ENCODE results near the gene PPA1. TPM values are rescaled to one million over a fixed set of nuclear protein-coding genes. Genes with fewer than 3 reads are reported as not detected.

PPA1 gene
- total RNA-seq, 1 experiment from 2014 or later = 180 TPM

DNA sequence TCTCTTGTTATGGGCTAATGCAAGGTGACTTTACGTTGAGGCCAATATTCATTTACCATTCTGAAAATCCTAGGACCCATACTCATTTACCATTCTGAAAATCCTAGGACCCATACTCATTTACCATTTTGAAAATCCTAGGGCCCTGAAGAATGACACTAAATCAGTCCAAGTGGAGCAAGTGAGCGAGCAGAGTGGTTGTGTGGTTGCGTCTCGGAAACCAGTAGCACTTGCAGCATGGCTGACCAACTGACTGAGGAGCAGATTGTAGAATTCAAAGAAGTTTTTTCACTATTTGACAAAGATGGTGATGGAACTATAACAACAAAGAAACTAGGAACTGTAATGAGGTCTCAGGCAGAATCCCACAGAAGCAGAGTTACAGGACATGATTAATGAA lies 69.8 kb downstream of the PPA1 start (continued):
- TF ChIP-seq TCF7 (CRISPR knock-in tag; IDR thresholded peaks at IDR 0.05; ENCODE audit: low read depth) = no peak
- no peak for TF ChIP-seq ZNF396 (CRISPR knock-in tag; IDR thresholded peaks at IDR 0.05; ENCODE audit: borderline replicate concordance)
- no peak for TF ChIP-seq CREB1 (CRISPR knock-in tag; IDR thresholded peaks at IDR 0.05)

DNA sequence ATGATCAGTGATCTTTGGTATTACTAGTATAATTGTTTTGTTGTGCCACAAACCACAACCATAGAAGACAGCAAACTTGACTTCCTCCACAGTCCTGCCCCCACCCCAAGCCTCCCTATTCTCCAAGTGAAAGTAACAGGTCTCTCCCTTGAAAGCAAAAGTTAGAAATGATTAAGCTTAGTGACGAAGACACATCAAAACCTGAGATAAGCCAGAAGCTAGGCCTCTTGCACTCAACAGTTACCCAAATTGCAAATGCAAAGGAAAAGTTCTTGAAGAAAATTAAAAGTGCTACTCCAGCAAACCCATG lies 70.4 kb downstream of the PPA1 start:
- peak overlapping the region; percentile 51; the same call in 1 of the 2 replicates for H3K27ac Mint-ChIP-seq
- no peaks in the 10 kb centered on the region for H3K27me3 Mint-ChIP-seq (ENCODE audit: low read depth)
- H3K9me3 Mint-ChIP-seq = no peaks in the 10 kb centered on the region
- peaks cover 16% of the 10 kb centered on the region for H3K4me1 Mint-ChIP-seq
- POLR2A ChIA-PET = no interaction called here
- peaks cover 32% of the 10 kb centered on the region for H3K36me3 Mint-ChIP-seq
- no peak overlapping the region for H3K4me3 Mint-ChIP-seq
- CTCF ChIA-PET = interaction anchor here (0.8 kb wide), 1 partner anchor 102 kb away, joined by 3 read pairs; no protein-coding TSS in a partner anchor
- DNase-seq (ENCODE audit: low spot score) (no peak), ATAC-seq (no peak)
- TF ChIP-seq, protein P1, sequence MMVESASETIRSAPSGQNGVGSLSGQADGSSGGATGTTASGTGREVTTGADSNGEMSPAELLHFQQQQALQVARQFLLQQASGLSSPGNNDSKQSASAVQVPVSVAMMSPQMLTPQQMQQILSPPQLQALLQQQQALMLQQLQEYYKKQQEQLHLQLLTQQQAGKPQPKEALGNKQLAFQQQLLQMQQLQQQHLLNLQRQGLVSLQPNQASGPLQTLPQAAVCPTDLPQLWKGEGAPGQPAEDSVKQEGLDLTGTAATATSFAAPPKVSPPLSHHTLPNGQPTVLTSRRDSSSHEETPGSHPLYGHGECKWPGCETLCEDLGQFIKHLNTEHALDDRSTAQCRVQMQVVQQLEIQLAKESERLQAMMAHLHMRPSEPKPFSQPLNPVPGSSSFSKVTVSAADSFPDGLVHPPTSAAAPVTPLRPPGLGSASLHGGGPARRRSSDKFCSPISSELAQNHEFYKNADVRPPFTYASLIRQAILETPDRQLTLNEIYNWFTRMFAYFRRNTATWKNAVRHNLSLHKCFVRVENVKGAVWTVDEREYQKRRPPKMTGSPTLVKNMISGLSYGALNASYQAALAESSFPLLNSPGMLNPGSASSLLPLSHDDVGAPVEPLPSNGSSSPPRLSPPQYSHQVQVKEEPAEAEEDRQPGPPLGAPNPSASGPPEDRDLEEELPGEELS (CRISPR knock-in tag; IDR thresholded peaks at IDR 0.05) = no peak
- TF ChIP-seq, protein P2, sequence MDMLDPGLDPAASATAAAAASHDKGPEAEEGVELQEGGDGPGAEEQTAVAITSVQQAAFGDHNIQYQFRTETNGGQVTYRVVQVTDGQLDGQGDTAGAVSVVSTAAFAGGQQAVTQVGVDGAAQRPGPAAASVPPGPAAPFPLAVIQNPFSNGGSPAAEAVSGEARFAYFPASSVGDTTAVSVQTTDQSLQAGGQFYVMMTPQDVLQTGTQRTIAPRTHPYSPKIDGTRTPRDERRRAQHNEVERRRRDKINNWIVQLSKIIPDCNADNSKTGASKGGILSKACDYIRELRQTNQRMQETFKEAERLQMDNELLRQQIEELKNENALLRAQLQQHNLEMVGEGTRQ (CRISPR knock-in tag; IDR thresholded peaks at IDR 0.05) = no peak
- TF ChIP-seq, protein P3, sequence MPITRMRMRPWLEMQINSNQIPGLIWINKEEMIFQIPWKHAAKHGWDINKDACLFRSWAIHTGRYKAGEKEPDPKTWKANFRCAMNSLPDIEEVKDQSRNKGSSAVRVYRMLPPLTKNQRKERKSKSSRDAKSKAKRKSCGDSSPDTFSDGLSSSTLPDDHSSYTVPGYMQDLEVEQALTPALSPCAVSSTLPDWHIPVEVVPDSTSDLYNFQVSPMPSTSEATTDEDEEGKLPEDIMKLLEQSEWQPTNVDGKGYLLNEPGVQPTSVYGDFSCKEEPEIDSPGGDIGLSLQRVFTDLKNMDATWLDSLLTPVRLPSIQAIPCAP (CRISPR knock-in tag; IDR thresholded peaks at IDR 0.05) = no peak
- TF ChIP-seq, protein P4, sequence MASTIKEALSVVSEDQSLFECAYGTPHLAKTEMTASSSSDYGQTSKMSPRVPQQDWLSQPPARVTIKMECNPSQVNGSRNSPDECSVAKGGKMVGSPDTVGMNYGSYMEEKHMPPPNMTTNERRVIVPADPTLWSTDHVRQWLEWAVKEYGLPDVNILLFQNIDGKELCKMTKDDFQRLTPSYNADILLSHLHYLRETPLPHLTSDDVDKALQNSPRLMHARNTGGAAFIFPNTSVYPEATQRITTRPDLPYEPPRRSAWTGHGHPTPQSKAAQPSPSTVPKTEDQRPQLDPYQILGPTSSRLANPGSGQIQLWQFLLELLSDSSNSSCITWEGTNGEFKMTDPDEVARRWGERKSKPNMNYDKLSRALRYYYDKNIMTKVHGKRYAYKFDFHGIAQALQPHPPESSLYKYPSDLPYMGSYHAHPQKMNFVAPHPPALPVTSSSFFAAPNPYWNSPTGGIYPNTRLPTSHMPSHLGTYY (CRISPR knock-in tag; IDR thresholded peaks at IDR 0.05) = no peak
- no peak for TF ChIP-seq EMX1 (CRISPR knock-in tag; IDR thresholded peaks at IDR 0.05)
- TF ChIP-seq, protein P5, sequence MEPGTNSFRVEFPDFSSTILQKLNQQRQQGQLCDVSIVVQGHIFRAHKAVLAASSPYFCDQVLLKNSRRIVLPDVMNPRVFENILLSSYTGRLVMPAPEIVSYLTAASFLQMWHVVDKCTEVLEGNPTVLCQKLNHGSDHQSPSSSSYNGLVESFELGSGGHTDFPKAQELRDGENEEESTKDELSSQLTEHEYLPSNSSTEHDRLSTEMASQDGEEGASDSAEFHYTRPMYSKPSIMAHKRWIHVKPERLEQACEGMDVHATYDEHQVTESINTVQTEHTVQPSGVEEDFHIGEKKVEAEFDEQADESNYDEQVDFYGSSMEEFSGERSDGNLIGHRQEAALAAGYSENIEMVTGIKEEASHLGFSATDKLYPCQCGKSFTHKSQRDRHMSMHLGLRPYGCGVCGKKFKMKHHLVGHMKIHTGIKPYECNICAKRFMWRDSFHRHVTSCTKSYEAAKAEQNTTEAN (CRISPR knock-in tag; IDR thresholded peaks at IDR 0.05) = no peak
- TF ChIP-seq, protein P6, sequence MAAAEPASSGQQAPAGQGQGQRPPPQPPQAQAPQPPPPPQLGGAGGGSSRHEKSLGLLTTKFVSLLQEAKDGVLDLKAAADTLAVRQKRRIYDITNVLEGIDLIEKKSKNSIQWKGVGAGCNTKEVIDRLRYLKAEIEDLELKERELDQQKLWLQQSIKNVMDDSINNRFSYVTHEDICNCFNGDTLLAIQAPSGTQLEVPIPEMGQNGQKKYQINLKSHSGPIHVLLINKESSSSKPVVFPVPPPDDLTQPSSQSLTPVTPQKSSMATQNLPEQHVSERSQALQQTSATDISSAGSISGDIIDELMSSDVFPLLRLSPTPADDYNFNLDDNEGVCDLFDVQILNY (CRISPR knock-in tag; IDR thresholded peaks at IDR 0.05) = no peak

DNA sequence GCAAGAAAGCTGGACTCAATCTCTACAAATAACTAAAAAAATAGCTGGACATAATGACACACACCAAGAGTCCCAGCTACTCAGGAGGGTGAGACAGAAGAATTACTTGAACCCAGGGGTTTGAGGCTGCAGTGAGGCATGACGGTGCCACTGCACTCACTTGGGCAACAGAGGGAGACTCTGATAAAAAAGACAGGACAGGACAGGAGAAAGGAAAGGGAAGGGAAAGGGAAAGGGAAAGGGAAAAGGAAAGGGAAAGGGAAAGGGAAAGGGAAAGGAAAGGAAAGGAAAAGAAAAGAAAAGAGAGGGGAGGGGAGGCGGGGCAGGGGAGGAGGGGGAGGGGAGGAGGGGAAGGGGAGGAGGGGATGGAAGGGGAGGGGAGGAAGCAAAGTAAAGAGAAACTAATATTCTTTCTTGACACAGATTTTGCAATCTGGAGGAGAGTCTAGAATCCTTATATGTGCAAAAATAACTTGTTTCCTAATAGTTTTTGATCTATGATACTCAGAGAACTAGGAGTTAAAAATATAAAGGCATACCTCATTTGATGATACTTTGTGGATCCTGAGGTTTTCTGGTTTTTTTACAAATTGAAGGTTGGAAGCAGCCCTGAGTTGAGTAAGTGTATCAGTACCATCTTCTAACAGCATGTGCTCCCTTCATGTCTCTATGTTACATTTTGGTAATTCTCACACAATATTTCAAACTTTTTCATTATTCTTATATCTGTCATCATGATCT lies 70.9 kb downstream of the PPA1 start:
- ATAC-seq (no peak), DNase-seq (ENCODE audit: low spot score) (no peak)
- no peaks in the 10 kb centered on the region for H3K27me3 Mint-ChIP-seq (ENCODE audit: low read depth)
- peaks cover 16% of the 10 kb centered on the region for H3K4me1 Mint-ChIP-seq
- no peak overlapping the region for H3K4me3 Mint-ChIP-seq
- no peaks in the 10 kb centered on the region for H3K9me3 Mint-ChIP-seq
- POLR2A ChIA-PET = no interaction called here
- CTCF ChIA-PET = no interaction called here
- peak overlapping the region; percentile 51; the same call in 1 of the 2 replicates for H3K27ac Mint-ChIP-seq
- peaks cover 37% of the 10 kb centered on the region for H3K36me3 Mint-ChIP-seq
- TF ChIP-seq, protein P7, sequence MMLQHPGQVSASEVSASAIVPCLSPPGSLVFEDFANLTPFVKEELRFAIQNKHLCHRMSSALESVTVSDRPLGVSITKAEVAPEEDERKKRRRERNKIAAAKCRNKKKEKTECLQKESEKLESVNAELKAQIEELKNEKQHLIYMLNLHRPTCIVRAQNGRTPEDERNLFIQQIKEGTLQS (CRISPR knock-in tag; conservative IDR thresholded peaks at IDR 0.05) = no peak
- TF ChIP-seq, protein P8, sequence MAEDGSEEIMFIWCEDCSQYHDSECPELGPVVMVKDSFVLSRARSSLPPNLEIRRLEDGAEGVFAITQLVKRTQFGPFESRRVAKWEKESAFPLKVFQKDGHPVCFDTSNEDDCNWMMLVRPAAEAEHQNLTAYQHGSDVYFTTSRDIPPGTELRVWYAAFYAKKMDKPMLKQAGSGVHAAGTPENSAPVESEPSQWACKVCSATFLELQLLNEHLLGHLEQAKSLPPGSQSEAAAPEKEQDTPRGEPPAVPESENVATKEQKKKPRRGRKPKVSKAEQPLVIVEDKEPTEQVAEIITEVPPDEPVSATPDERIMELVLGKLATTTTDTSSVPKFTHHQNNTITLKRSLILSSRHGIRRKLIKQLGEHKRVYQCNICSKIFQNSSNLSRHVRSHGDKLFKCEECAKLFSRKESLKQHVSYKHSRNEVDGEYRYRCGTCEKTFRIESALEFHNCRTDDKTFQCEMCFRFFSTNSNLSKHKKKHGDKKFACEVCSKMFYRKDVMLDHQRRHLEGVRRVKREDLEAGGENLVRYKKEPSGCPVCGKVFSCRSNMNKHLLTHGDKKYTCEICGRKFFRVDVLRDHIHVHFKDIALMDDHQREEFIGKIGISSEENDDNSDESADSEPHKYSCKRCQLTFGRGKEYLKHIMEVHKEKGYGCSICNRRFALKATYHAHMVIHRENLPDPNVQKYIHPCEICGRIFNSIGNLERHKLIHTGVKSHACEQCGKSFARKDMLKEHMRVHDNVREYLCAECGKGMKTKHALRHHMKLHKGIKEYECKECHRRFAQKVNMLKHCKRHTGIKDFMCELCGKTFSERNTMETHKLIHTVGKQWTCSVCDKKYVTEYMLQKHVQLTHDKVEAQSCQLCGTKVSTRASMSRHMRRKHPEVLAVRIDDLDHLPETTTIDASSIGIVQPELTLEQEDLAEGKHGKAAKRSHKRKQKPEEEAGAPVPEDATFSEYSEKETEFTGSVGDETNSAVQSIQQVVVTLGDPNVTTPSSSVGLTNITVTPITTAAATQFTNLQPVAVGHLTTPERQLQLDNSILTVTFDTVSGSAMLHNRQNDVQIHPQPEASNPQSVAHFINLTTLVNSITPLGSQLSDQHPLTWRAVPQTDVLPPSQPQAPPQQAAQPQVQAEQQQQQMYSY (CRISPR knock-in tag; IDR thresholded peaks at IDR 0.05) = no peak
- no peak for TF ChIP-seq CREB1 (CRISPR knock-in tag; IDR thresholded peaks at IDR 0.05)
- no peak for TF ChIP-seq ZNF232 (CRISPR knock-in tag; IDR thresholded peaks at IDR 0.05)
- TF ChIP-seq, protein P9, sequence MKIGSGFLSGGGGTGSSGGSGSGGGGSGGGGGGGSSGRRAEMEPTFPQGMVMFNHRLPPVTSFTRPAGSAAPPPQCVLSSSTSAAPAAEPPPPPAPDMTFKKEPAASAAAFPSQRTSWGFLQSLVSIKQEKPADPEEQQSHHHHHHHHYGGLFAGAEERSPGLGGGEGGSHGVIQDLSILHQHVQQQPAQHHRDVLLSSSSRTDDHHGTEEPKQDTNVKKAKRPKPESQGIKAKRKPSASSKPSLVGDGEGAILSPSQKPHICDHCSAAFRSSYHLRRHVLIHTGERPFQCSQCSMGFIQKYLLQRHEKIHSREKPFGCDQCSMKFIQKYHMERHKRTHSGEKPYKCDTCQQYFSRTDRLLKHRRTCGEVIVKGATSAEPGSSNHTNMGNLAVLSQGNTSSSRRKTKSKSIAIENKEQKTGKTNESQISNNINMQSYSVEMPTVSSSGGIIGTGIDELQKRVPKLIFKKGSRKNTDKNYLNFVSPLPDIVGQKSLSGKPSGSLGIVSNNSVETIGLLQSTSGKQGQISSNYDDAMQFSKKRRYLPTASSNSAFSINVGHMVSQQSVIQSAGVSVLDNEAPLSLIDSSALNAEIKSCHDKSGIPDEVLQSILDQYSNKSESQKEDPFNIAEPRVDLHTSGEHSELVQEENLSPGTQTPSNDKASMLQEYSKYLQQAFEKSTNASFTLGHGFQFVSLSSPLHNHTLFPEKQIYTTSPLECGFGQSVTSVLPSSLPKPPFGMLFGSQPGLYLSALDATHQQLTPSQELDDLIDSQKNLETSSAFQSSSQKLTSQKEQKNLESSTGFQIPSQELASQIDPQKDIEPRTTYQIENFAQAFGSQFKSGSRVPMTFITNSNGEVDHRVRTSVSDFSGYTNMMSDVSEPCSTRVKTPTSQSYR (CRISPR knock-in tag; IDR thresholded peaks at IDR 0.05) = no peak
- TF ChIP-seq, protein P6 (CRISPR knock-in tag; IDR thresholded peaks at IDR 0.05) = no peak
- no peak for TF ChIP-seq MXD4 (CRISPR knock-in tag; IDR thresholded peaks at IDR 0.05; ENCODE audit: borderline replicate concordance)
- no peak for TF ChIP-seq RELA (CRISPR knock-in tag; IDR thresholded peaks at IDR 0.05; ENCODE audit: borderline replicate concordance)
